HG03039 (cell line): ENCODE results near the gene PEX13.
A peak's percentile ranks its signal among the peaks of the same experiment; 100 is the strongest.
"Not testable (repeated sequence)": the region's sequence is repeated elsewhere in the genome, so short reads cannot be mapped to it uniquely, and the experiment has no call there.

ENCODE experiments used
- ATAC-seq: cut with Tn5 transposase; IDR thresholded peaks from one replicate; pipeline ENCODE4 v1.9.1; 2021; ENCODE audit warnings: mild to moderate bottlenecking, moderate library complexity; ENCODE audit not compliant: unreplicated experiment

The PEX13 gene

DNA sequence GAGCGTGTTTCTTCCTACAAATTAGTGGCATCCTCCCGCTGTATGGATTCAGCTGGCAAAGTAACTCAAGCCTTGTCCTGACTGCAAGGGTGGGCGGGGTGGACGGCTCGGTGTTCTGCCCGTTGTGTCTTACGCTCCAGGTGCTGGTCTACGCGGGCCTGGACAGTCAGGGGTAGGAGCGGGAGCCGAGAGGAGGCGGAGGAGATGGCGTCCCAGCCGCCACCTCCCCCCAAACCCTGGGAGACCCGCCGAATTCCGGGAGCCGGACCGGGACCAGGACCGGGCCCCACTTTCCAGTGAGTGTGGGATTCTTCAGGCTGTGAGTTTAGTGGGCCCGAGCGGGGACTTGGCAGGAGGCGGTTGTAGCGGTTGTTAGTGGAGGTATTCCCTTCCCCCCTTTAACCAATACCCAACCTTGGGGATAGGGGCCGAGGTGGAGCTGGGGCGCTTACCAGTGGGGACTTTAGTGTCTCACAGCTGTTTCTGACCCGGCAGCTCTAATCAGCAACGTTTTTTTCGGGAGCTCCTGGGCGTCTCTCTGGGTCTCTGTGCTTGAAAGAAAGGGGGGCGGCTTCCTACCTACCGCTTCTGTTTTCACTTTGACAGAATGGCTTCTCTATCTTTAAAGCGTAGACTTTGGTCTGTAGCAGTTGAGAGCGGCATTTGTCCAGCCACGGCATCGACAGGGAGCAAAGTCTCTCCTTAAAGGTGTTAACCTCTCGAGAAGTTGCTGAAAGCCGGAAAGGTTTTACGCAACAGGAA, at the start of gene PEX13, which contains the start of gene PUS10:
TSS of gene PEX13 (plus strand) at position 165 of the 762 bp plus-strand sequence. CDS start at position 205, 40 bp downstream.
TSS of gene PUS10 (minus strand) at position 700 of the 762 bp plus-strand sequence. CDS start 6,365 bp downstream, outside the sequence.
- ATAC-seq, result peak; percentile 83

DNA sequence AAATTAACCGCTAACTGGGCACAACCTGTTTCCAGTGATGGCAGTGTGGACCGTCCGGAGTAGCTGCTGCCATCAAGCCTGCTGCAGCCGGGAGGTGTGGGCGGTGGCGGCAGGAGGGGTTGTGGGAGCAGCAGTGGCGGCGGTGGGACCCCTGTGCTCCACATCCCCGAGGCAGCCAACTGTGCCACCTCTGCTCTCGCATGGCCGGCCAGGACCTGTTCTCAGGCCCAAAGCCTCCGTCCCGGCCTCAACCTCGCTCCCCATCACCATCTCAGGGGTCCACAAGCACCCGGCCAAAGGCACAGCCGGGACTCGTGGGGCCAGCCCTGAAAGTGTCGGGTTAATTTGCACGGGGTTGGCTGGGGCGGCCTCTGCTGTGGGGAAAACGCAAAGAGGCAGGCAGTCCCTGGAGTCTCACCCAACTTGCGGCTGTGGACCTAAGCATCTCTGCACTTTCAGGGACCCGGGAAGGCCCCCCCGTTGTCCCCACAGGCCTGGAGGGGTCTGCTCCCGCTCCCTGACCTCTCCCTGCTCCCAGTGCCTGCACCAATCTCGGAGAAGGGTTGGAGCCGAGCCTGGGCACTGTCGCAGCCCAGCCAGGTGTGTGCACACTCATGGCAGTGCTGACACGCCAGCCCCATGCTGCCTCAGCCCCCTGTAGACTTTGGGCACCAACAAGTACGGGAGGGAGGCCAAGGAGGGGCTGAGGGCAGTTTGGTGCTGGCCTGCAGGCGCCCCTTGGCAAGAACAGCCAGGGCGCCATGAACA, 44.4 kb upstream of the PEX13 start:
- no peak for ATAC-seq

GRCh38 chr2:60973705-60974104, 43.8 kb upstream of the PEX13 start:
- no peak for ATAC-seq

DNA sequence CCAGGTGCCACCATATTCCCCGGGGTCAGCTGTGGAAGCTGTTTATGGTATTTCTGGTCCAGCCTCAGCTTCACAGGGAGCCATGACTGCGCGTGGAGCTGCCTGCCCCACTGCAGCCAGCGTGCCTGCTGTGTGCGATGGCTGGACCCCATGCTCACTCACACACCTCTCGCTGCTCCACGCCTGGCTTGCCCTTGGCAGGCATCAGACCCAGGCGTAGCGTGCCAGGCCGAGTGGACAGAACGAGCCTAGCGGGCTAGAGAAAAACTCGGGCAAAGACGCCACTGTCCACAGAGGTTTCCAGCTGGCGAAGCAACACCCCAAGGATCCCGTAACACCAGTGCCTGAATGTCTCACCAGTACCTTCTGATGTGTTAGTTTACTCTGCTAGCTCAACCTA, 42.9 kb upstream of the PEX13 start:
- ATAC-seq, result no peak

GRCh38 chr2:60976256-60976850, 41.2 kb upstream of the PEX13 start:
- no peak for ATAC-seq

GRCh38 chr2:60976875-60977561, 40.5 kb upstream of the PEX13 start:
- no peak for ATAC-seq

- ATAC-seq, result no peak
Measured at GRCh38 chr2:60977562-60977895, 40.0 kb upstream of the PEX13 start.

DNA sequence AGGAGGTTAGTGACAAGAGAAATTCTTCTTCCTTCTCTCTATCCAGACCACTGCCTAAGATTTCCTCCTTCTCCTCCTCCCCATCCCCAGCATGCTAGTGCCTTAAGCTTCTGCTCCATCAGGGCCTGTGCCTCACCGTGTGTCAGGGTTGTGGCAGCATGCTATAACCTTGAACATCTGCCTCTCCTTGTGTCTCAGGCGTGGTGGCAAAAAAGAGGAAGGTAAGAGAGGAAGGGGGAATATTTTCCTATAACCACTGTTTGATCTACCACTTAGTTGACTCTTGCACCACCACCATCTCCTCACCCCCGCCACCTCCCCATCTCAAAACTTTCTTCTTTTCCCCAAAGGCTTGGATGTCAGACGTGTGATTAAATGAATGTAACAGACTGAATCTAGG, 38.3 kb upstream of the PEX13 start:
- no peak for ATAC-seq

DNA sequence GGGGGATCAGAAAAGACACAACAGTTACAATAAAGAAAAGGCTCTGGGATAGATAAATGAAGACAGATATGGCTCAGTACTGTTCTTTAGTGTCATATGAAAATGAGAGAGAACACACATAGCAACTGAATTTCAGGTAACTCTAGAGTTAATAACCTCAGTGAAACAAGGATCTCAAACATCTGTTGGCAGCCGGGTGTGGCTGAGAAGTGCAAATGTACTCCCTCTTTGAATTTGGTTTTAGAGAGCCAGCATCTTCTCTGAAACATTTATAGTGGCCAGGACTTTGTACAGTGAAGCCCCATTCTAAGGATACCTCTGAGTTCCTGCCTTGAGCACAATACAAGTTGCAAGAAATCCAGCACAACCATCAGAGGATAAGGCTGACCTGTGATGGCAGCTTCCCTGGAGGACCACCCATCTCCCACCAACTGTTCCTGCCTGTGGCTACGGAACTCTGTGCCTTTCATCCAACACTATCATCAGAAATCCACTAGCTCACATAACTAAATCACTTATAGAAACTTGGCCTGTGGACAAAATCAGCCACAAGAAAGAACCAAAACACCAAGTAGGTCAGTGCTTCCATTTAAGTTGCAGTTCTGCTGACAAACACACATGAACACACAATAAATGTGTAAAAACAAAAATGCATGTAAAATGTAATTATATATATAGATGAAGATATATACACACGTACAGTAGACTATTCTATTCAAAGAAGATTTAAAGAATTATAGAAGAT, 37.3 kb upstream of the PEX13 start:
- ATAC-seq, result no peak

DNA sequence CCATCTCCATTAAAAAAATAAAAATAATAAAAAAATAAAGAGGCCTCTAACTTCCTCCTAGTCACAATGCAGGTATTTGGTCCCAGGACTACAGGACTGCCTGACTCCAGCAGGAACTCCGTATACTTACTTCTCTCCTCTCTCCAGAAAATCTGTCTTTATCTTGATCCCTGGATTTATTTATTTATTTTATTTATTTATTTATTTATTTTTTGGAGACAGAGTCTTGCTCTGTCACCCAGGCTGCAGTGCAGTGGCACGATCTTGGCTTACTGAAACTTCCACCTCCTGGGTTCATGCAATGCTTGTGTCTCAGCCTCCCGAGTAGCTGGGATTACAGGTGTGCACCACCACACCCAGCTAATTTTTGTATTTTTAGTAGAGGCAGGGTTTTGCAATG, 35.5 kb upstream of the PEX13 start:
- ATAC-seq, result not testable (repeated sequence)

DNA sequence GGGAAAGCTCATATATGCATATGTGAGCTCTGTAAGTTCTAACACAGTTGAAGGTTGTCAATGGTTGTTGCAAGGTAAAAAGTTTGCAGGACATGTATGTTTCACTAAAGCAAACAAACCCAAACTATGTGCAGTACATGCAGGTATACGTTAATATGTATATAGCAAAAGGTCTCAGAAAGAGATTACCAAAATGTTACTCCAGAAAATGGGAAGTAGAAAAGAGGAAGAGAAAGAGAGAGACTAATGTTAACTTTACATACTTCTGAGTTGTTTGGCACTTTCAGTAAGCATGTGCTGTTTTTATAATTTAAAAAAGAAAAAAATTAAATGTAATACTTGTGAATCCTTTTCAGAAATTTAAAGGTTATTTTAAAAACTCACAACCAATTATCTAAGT, 32.8 kb upstream of the PEX13 start:
- ATAC-seq, result no peak

DNA sequence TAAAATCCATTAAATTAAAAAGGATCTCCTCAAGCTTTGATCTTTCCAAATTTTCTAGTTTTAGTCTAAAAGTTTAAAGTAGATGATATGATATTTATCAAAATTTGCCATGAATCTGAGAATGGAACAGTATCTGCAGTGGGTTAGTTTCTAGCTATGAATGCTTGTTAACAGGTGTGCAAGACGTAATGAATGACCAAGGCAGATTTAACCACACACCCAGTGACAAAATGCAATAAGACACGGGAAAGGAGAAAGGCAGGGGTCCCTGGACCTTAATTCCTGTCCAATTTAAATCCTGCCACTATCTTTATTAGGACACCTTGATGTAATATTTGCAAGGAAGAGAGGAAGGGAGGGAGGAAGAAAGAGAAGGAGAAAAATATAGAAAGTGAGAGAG, 30.5 kb upstream of the PEX13 start:
- no peak for ATAC-seq

DNA sequence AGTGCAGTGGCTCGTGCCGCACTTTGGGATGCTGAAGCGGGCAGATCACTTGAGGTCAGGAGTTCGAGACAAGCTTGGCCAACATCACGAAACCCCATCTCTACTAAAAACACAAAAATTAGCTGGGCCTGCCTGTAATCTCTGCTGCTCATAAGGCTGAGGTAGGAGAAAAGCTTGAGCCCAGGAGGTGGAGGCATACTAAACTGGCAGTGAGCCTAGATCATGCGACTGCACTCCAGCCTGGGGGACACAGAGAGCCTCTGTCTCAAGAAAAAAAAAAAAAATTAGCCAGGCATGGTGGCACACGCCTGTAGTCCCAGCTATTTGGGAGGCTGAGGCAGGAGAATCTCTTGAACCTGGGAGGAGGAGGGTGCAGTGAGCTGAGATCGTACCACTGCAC, 29.9 kb upstream of the PEX13 start:
- not testable (repeated sequence) for ATAC-seq

- ATAC-seq, result no peak
Measured at GRCh38 chr2:60989259-60989658, 28.3 kb upstream of the PEX13 start.

GRCh38 chr2:60991644-60992043, 25.9 kb upstream of the PEX13 start:
- ATAC-seq, result no peak

- peak; percentile 93 for ATAC-seq
Measured at GRCh38 chr2:60992985-60993392, 24.5 kb upstream of the PEX13 start.

DNA sequence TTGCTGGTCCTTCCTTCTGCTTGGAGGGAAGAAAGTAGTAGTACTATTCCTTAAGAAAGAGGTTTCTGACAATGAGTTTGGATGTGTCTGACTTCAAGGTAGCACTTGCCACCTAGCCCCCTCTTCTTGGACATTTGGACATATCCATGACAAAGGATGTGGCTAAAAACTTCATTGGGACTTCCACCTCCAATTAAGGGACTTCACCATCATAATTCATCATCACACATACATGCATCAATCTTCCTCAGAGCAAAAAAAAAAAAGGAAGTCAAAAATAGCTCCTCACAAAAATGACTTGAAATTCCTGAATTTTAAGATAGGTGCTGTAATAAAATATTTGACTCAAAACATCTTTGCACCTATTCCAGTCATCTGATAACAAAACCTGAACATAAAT, 23.4 kb upstream of the PEX13 start:
- no peak for ATAC-seq

DNA sequence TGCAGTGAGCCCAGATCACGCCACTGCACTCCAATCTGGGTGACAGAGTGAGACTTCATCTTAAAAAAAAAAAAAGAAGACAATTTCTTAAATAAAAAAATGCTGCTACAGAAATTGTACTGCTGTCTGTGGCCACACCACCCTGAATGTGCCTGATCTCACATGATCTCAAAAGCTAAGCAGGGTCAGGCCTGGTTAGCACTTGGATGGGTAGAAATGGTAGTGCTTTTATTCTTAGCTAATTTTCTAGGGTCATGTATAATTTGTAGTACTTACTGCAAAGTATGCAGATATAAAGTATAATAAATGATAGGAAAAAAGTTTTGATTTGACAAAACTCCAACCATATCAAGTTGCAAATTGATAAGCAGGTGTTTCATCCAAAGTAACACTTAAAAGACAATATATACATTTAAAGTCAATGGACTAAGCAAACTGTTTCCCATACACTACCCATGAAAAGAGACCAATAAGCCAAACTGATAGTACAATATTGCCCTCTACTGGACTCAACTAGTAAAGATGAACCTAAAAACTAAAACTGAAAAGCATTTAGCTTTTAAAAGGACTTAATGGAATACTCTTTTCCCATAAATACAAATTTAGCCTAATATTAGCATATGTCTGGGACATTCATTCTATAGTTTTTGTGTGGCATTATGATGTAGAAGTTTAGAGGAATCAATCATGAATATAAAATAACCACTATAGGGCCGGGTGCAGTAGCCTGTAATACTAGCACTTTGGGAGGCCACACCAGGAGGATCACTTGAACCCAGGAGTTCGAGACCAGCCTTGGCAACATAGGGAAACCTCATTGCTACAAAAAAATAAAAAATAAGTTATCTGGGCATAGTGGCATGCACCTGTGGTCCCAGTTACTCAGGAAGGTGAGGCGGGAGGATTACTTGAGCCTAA, 18.6 kb upstream of the PEX13 start:
- ATAC-seq, result no peak

DNA sequence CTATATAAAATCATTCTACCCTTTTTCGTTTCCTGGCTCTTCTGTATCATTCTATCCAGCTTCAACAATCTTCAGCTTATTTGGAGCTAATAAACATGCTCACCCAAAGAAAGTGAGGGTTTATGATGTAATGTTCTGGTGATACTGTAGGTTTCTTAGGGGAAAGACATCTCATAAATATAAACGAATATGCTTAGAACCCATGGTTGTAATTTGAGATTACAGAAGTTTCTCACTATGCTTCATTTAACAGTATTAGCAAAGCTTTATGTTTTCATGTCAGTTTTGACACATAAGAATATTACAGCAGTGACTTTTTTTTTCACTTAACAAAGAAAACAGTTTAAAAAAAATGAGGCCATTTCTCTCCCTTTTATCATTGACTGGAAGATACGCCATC, 11.8 kb upstream of the PEX13 start:
- no peak for ATAC-seq
